Measurements from ENCODE around the gene STAT5B. TPM values are rescaled to one million over a fixed set of nuclear protein-coding genes. Genes with fewer than 3 reads are reported as not detected.
"Not testable (repeated sequence)": the region's sequence is repeated elsewhere in the genome, so short reads cannot be mapped to it uniquely, and the experiment has no call there.

STAT5B gene
- polyA plus RNA-seq, 1 donor = 57.7 TPM

DNA sequence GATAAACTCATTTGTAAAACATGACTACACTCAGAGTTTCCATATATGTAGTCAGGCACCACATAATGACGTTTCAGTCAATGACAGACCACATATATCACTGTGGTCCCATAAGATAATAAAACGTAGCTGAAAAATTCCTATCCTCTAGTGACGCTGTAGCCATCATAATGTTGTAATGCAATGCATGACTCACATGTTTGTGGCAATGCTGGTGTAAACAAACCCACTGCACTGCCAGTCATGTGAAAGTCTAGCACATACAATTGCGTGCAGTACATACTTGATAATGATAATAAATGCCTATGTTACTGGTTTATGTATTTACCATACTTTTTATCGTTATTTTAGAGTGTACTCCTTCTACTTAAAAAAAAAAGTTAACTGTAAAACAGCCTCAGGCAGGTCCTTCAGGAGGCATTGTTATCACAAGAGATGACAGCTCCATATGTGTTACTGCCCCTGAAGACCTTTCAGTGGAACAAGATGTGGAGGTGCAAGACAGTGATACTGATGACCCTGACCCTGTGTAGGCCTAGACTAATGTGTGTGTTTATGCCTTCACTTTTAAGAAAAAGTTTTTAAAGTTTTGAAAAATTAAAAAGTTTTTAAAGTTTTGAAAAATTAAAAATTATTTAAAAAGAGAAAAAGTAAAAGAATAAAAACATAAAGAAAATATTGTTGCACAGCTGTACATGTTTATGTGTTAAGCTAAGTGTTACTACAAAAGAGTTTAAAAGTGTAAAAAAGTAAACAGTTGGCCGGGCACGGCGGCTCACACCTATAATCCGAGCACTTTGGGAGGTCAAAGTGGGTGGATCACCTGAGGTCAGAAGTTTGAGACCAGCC, 9.0 kb downstream of the STAT5B start:
- WGBS (ENCODE audit: insufficient coverage, low lambda C conversion rate) = no CpG with 5 or more reads among the region's 9 CpGs
- no peaks in the 10 kb centered on the region for H3K9me3 ChIP-seq (ENCODE audit: control insufficient read depth, low read depth, low read length)
- no peak overlapping the region for H3K4me3 ChIP-seq (ENCODE audit: low read length)
- no peaks in the 10 kb centered on the region for H3K27me3 ChIP-seq (ENCODE audit: control insufficient read depth, insufficient read depth, low read length)
- no peaks in the 10 kb centered on the region for H3K4me1 ChIP-seq (ENCODE audit: control insufficient read depth, insufficient read depth, low read length)
- no peaks in the 10 kb centered on the region for H3K36me3 ChIP-seq (ENCODE audit: control insufficient read depth, insufficient read depth, low read length)
- H3K27ac ChIP-seq (ENCODE audit: low read length) = no peak overlapping the region
- peak in 1 of 2 donors; percentile 23 for DNase-seq

- no peak for DNase-seq
- H3K4me3 ChIP-seq (ENCODE audit: low read length) = no peak overlapping the region
- WGBS (ENCODE audit: insufficient coverage, low lambda C conversion rate) = no CpG with 5 or more reads among the region's 2 CpGs
- H3K36me3 ChIP-seq (ENCODE audit: control insufficient read depth, insufficient read depth, low read length) = no peaks in the 10 kb centered on the region
- no peaks in the 10 kb centered on the region for H3K4me1 ChIP-seq (ENCODE audit: control insufficient read depth, insufficient read depth, low read length)
- no peaks in the 10 kb centered on the region for H3K9me3 ChIP-seq (ENCODE audit: control insufficient read depth, low read depth, low read length)
- no peak overlapping the region for H3K27ac ChIP-seq (ENCODE audit: low read length)
- H3K27me3 ChIP-seq (ENCODE audit: control insufficient read depth, insufficient read depth, low read length) = no peaks in the 10 kb centered on the region
Observed at GRCh38 chr17:42266462-42266861, 9.7 kb downstream of the STAT5B start.

DNA sequence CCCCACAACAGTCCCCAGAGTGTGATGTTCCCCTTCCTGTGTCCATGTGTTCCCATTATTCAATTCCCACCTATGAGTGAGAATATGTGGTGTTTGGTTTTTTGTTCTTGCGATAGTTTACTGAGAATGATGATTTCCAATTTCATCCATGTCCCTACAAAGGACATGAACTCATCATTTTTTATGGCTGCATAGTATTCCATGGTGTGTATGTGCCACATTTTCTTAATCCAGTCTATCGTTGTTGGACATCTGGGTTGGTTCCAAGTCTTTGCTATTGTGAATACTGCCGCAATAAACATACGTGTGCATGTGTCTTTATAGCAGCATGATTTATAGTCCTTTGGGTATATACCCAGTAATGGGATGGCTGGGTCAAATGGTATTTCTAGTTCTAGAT, 11.8 kb downstream of the STAT5B start:
- H3K4me1 ChIP-seq (ENCODE audit: control insufficient read depth, insufficient read depth, low read length); H3K27me3 ChIP-seq (ENCODE audit: control insufficient read depth, insufficient read depth, low read length); H3K9me3 ChIP-seq (ENCODE audit: control insufficient read depth, low read depth, low read length); H3K4me3 ChIP-seq (ENCODE audit: low read length); H3K27ac ChIP-seq (ENCODE audit: low read length); DNase-seq; H3K36me3 ChIP-seq (ENCODE audit: control insufficient read depth, insufficient read depth, low read length): not testable (repeated sequence)
- WGBS (ENCODE audit: insufficient coverage, low lambda C conversion rate) = no CpG with 5 or more reads among the region's 4 CpGs

- Histone ChIP-seq H3K27ac (ENCODE audit: low read length) (no peak overlapping the region), H3K36me3 (ENCODE audit: control insufficient read depth, insufficient read depth, low read length) (no peaks in the 10 kb centered on the region), H3K9me3 (ENCODE audit: control insufficient read depth, low read depth, low read length) (no peaks in the 10 kb centered on the region), H3K4me3 (ENCODE audit: low read length) (no peak overlapping the region), H3K4me1 (ENCODE audit: control insufficient read depth, insufficient read depth, low read length) (no peaks in the 10 kb centered on the region), H3K27me3 (ENCODE audit: control insufficient read depth, insufficient read depth, low read length) (no peaks in the 10 kb centered on the region)
- WGBS (ENCODE audit: insufficient coverage, low lambda C conversion rate) = no CpG with 5 or more reads among the region's 6 CpGs
- no peak for DNase-seq
Observed at GRCh38 chr17:42260318-42260717, 15.9 kb downstream of the STAT5B start.

DNA sequence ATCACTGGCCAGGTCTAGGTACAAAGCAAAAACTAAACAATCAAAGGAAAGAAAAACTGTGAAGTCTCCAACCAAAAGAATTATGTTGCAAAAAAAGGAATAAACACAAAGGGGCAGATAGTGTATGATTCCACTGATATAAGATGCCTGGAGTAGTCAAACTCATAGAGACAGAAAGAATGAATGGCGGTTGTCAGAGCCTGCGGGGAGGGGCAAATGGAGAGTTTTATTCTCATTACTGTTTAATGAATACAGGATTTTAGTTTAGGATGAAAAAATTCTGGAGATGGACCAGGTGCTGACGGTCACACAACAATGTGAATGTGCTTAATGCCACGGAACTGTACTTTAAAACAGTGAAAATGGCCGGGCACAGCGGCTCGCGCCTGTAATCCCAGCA, 20.7 kb downstream of the STAT5B start:
- H3K27ac ChIP-seq (ENCODE audit: low read length) = no peak overlapping the region
- no peak for DNase-seq
- WGBS (ENCODE audit: insufficient coverage, low lambda C conversion rate) = 100% methylated on average over 1 of the region's 8 CpGs
- H3K36me3 ChIP-seq (ENCODE audit: control insufficient read depth, insufficient read depth, low read length) = no peaks in the 10 kb centered on the region
- no peaks in the 10 kb centered on the region for H3K27me3 ChIP-seq (ENCODE audit: control insufficient read depth, insufficient read depth, low read length)
- no peak overlapping the region for H3K4me3 ChIP-seq (ENCODE audit: low read length)
- no peaks in the 10 kb centered on the region for H3K4me1 ChIP-seq (ENCODE audit: control insufficient read depth, insufficient read depth, low read length)
- no peaks in the 10 kb centered on the region for H3K9me3 ChIP-seq (ENCODE audit: control insufficient read depth, low read depth, low read length)

DNA sequence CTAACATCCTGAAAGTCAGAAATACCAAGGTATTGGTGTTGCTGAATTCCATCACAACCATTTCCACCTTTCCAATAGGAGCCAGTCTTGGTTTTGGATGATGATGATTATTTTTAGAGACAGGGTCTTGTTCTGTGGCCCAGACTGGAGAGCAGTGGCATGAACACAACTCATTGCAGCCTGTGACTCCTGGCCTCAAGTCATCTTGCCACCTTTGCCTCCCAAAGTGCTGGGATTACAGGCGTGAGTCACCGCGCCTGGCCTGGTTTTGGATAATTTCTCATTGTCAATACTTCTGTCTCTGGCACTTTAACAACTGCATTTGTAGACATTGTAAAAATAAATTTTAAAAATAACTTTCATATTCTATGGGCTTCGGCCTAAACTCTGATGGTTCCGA, 22.6 kb downstream of the STAT5B start:
- H3K27me3 ChIP-seq (ENCODE audit: control insufficient read depth, insufficient read depth, low read length) = no peaks in the 10 kb centered on the region
- no peak overlapping the region for H3K27ac ChIP-seq (ENCODE audit: low read length)
- no peaks in the 10 kb centered on the region for H3K9me3 ChIP-seq (ENCODE audit: control insufficient read depth, low read depth, low read length)
- H3K4me1 ChIP-seq (ENCODE audit: control insufficient read depth, insufficient read depth, low read length) = no peaks in the 10 kb centered on the region
- H3K36me3 ChIP-seq (ENCODE audit: control insufficient read depth, insufficient read depth, low read length) = no peaks in the 10 kb centered on the region
- no peak overlapping the region for H3K4me3 ChIP-seq (ENCODE audit: low read length)
- DNase-seq = no peak
- no CpG with 5 or more reads among the region's 5 CpGs for WGBS (ENCODE audit: insufficient coverage, low lambda C conversion rate)

DNA sequence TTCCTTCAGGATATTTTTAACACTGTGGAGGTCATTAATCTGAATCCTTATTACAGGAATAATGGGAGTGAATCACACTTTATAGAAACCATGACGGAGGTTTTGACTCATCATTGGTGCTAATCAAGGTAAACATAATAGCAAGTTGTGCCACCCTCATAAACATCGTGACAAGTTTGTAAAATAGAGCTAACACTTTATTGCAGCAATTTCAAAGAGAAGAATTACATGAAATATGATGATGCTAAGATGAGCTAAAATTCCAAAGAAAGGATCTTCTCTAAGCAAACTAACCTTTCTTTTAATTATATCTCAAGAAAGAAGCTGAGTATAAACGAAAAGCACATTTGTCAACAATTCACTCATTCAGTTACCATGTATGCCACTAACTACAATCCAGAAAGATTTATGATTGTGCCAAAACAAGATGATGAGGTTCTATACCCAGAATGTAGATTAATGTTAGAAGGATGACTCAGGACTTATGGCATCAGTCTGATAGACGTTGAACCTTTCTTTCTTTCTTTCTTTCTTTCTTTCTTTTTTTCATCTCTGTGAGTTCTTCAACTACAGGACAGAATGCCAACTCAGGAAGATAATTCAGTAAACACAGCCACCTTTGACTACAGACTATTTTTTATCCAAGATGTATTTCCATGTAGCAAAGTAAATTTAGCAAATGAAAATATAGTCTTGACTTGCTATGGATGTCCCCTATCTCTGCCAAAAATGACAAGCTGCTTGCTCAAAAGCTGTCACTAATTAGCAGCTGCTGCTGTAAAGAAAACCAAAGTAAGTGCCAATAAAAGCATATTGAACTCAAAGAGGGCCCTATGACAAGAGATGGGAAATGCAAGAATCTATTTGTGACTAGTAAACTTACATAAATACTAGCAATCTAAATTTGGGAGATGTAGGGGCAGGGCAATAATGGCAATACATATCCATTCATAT, 23.3 kb downstream of the STAT5B start:
- no peaks in the 10 kb centered on the region for H3K4me1 ChIP-seq (ENCODE audit: control insufficient read depth, insufficient read depth, low read length)
- no peaks in the 10 kb centered on the region for H3K36me3 ChIP-seq (ENCODE audit: control insufficient read depth, insufficient read depth, low read length)
- H3K27me3 ChIP-seq (ENCODE audit: control insufficient read depth, insufficient read depth, low read length) = no peaks in the 10 kb centered on the region
- no peak for DNase-seq
- WGBS (ENCODE audit: insufficient coverage, low lambda C conversion rate) = 72% methylated on average over 2 of the region's 4 CpGs
- H3K9me3 ChIP-seq (ENCODE audit: control insufficient read depth, low read depth, low read length) = no peaks in the 10 kb centered on the region
- no peak overlapping the region for H3K27ac ChIP-seq (ENCODE audit: low read length)
- no peak overlapping the region for H3K4me3 ChIP-seq (ENCODE audit: low read length)

GRCh38 chr17:42251115-42251514, 25.1 kb downstream of the STAT5B start:
- no CpG with 5 or more reads among the region's 2 CpGs for WGBS (ENCODE audit: insufficient coverage, low lambda C conversion rate)
- no peak overlapping the region for H3K4me3 ChIP-seq (ENCODE audit: low read length)
- no peak overlapping the region for H3K27ac ChIP-seq (ENCODE audit: low read length)
- no peaks in the 10 kb centered on the region for H3K36me3 ChIP-seq (ENCODE audit: control insufficient read depth, insufficient read depth, low read length)
- H3K9me3 ChIP-seq (ENCODE audit: control insufficient read depth, low read depth, low read length) = no peaks in the 10 kb centered on the region
- no peaks in the 10 kb centered on the region for H3K27me3 ChIP-seq (ENCODE audit: control insufficient read depth, insufficient read depth, low read length)
- no peaks in the 10 kb centered on the region for H3K4me1 ChIP-seq (ENCODE audit: control insufficient read depth, insufficient read depth, low read length)
- no peak for DNase-seq

- Histone ChIP-seq H3K4me3 (ENCODE audit: low read length) (no peak overlapping the region), H3K27ac (ENCODE audit: low read length) (no peak overlapping the region), H3K4me1 (ENCODE audit: control insufficient read depth, insufficient read depth, low read length) (no peaks in the 10 kb centered on the region), H3K36me3 (ENCODE audit: control insufficient read depth, insufficient read depth, low read length) (no peaks in the 10 kb centered on the region), H3K27me3 (ENCODE audit: control insufficient read depth, insufficient read depth, low read length) (no peaks in the 10 kb centered on the region), H3K9me3 (ENCODE audit: control insufficient read depth, low read depth, low read length) (no peaks in the 10 kb centered on the region)
- DNase-seq = no peak
- WGBS (ENCODE audit: insufficient coverage, low lambda C conversion rate) = 81% methylated on average over 4 of the region's 14 CpGs
Observed at GRCh38 chr17:42249681-42250446, 26.3 kb downstream of the STAT5B start.

All from large intestine (tissue), 3 donors.